Loucy (cell line): Measurements from ENCODE around the gene TMC5.

Source experiments
- H2AFZ ChIP-seq: fragments of 200-600 bp; sonication (generic); 2 replicates; pipeline ENCODE4 v1.6.0; 2016; ENCODE audit warnings: antibody characterized with exemption, mild to moderate bottlenecking, low read length, moderate library complexity
- H3F3A ChIP-seq: fragments of 200-600 bp; 2 replicates; pipeline ENCODE4 v1.6.0; 2016; ENCODE audit warnings: antibody characterized with exemption, low read depth, mild to moderate bottlenecking
- H3K27me3 ChIP-seq: fragments of 200-600 bp; sonication (generic); 2 replicates; pipeline ENCODE4 v1.6.1; 2014; ENCODE audit warnings: low read length, mild to moderate bottlenecking; ENCODE audit not compliant: insufficient read depth, poor library complexity, severe bottlenecking
- H3K36me3 ChIP-seq: fragments of 200-600 bp; sonication (generic); 2 replicates; pipeline ENCODE4 v1.6.1; 2016; ENCODE audit warnings: low read length; ENCODE audit not compliant: insufficient read depth
- H3K4me1 ChIP-seq: fragments of 200-600 bp; sonication (generic); 2 replicates; pipeline ENCODE4 v1.5.1; 2014; ENCODE audit warnings: low read length, mild to moderate bottlenecking; ENCODE audit not compliant: insufficient read depth, poor library complexity, severe bottlenecking
- H3K4me2 ChIP-seq: fragments of 200-600 bp; sonication (generic); 2 replicates; pipeline ENCODE4 v1.6.0; 2014; ENCODE audit warnings: antibody characterized with exemption, low read length, low read depth, mild to moderate bottlenecking; ENCODE audit not compliant: poor library complexity, severe bottlenecking
- H3K4me3 ChIP-seq: fragments of 200-600 bp; sonication (generic); 2 replicates; pipeline ENCODE4 v1.5.1; 2014; ENCODE audit warnings: low read length, mild to moderate bottlenecking, mixed read lengths; ENCODE audit not compliant: poor library complexity, severe bottlenecking
- H3K79me2 ChIP-seq: fragments of 200-600 bp; sonication (generic); 2 replicates; pipeline ENCODE4 v1.6.1; 2014; ENCODE audit warnings: low read length; ENCODE audit not compliant: insufficient read depth
- H3K9ac ChIP-seq: fragments of 200-600 bp; sonication (generic); 2 replicates; pipeline ENCODE4 v1.6.0; 2014; ENCODE audit warnings: mild to moderate bottlenecking, low read depth, low read length, moderate library complexity; ENCODE audit not compliant: poor library complexity, severe bottlenecking
- H3K9me2 ChIP-seq: fragments of 200-600 bp; sonication (generic); replicated peaks from 2 replicates; pipeline ENCODE4 v1.6.1; 2016; ENCODE audit warnings: low read depth, low read length, mixed read lengths
- H3K9me3 ChIP-seq: fragments of 200-600 bp; sonication (generic); 2 replicates; pipeline ENCODE4 v1.6.1; 2014; ENCODE audit warnings: mild to moderate bottlenecking, antibody characterized with exemption, low read length, low read depth; ENCODE audit not compliant: insufficient read depth
- H4K20me1 ChIP-seq: fragments of 200-600 bp; sonication (generic); 2 replicates; pipeline ENCODE4 v1.6.0; 2014; ENCODE audit warnings: antibody characterized with exemption, low read length, mild to moderate bottlenecking; ENCODE audit not compliant: insufficient read depth, poor library complexity, severe bottlenecking
- CTCF ChIP-seq: fragments of 200-600 bp; sonication (generic); conservative IDR thresholded peaks from 2 replicates; pipeline ENCODE4 v1.5.1; 2014; ENCODE audit warnings: mild to moderate bottlenecking, antibody characterized with exemption, low read length
- EZH2phosphoT487 ChIP-seq: fragments of 200-600 bp; IDR thresholded peaks from 2 replicates; pipeline ENCODE4 v1.6.1; 2018; ENCODE audit warnings: antibody characterized with exemption, mild to moderate bottlenecking, moderate library complexity, borderline replicate concordance

The TMC5 gene

GRCh38 chr16:19524356-19524615 lies 106.6 kb downstream of the TMC5 start:
- H3K9ac ChIP-seq, result peak overlapping the region; percentile 95
- peaks cover 20% of the 10 kb centered on the region for H4K20me1 ChIP-seq
- no peaks in the 10 kb centered on the region for H3K9me3 ChIP-seq
- no peak for TF ChIP-seq CTCF
- TF ChIP-seq EZH2phosphoT487, result no peak
- peak overlapping the region; percentile 96 for H3K4me2 ChIP-seq
- H3K79me2 ChIP-seq, result peaks cover 73% of the 10 kb centered on the region
- H3F3A ChIP-seq, result no peaks in the 10 kb centered on the region
- peaks cover 7% of the 10 kb centered on the region for H3K27me3 ChIP-seq
- H3K9me2 ChIP-seq, result no peaks in the 10 kb centered on the region
- H2AFZ ChIP-seq, result peak overlapping the region; percentile 84
- H3K36me3 ChIP-seq, result peaks cover 11% of the 10 kb centered on the region; the same call in 1 of the 2 replicates
- peaks cover 50% of the 10 kb centered on the region for H3K4me1 ChIP-seq
- H3K4me3 ChIP-seq, result peak overlapping the region; percentile 89

GRCh38 chr16:19524616-19525384 lies 107.1 kb downstream of the TMC5 start:
- peak overlapping the region; percentile 96 for H3K4me2 ChIP-seq
- H3K9ac ChIP-seq, result peak overlapping the region; percentile 95
- peaks cover 16% of the 10 kb centered on the region for H4K20me1 ChIP-seq
- peaks cover 7% of the 10 kb centered on the region for H3K27me3 ChIP-seq
- H3K36me3 ChIP-seq, result peaks cover 12% of the 10 kb centered on the region; the same call in 1 of the 2 replicates
- peaks cover 69% of the 10 kb centered on the region for H3K79me2 ChIP-seq
- H2AFZ ChIP-seq, result peak overlapping the region; percentile 84
- no peaks in the 10 kb centered on the region for H3F3A ChIP-seq
- peak overlapping the region; percentile 89 for H3K4me3 ChIP-seq
- H3K9me2 ChIP-seq, result no peaks in the 10 kb centered on the region
- H3K4me1 ChIP-seq, result peaks cover 50% of the 10 kb centered on the region
- H3K9me3 ChIP-seq, result no peaks in the 10 kb centered on the region
- no peak for TF ChIP-seq EZH2phosphoT487
- no peak for TF ChIP-seq CTCF

- peak overlapping the region; percentile 96 for H3K4me2 ChIP-seq
- peaks cover 45% of the 10 kb centered on the region for H3K4me1 ChIP-seq
- peaks cover 7% of the 10 kb centered on the region for H3K27me3 ChIP-seq
- H3K9ac ChIP-seq, result peak overlapping the region; percentile 95
- H4K20me1 ChIP-seq, result peaks cover 10% of the 10 kb centered on the region
- peak overlapping the region; percentile 89 for H3K4me3 ChIP-seq
- no peaks in the 10 kb centered on the region for H3F3A ChIP-seq
- no peaks in the 10 kb centered on the region for H3K9me2 ChIP-seq
- peaks cover 16% of the 10 kb centered on the region; the same call in 1 of the 2 replicates for H3K36me3 ChIP-seq
- no peak overlapping the region for H2AFZ ChIP-seq
- TF ChIP-seq CTCF (no peak), EZH2phosphoT487 (no peak)
- H3K9me3 ChIP-seq, result no peaks in the 10 kb centered on the region
- peaks cover 63% of the 10 kb centered on the region for H3K79me2 ChIP-seq
These were observed 107.7 kb downstream of the TMC5 start for GRCh38 chr16:19525385-19525723.
